Neural cell (in vitro differentiated cells): ENCODE data around the gene ARHGAP42. TPM values are rescaled to one million over a fixed set of nuclear protein-coding genes. Genes with fewer than 3 reads are reported as not detected.

Experiments used
- H2AFZ ChIP-seq: fragments of 200-600, 300-800 bp; sonication (generic), shearing (Covaris generic); 2 replicates; pipeline ENCODE4 v1.6.0; 2014; ENCODE audit warnings: low read depth, mild to moderate bottlenecking, antibody characterized with exemption, low read length, moderate library complexity
- H3F3A ChIP-seq: fragments of 200-600 bp; shearing (Covaris generic); 2 replicates; pipeline ENCODE4 v1.6.1; 2016; ENCODE audit warnings: mild to moderate bottlenecking, moderate library complexity, mixed read lengths, antibody characterized with exemption, low read length; ENCODE audit not compliant: insufficient read depth, poor library complexity, severe bottlenecking
- H3K27ac ChIP-seq: fragments of 200-600, 300-800 bp; sonication (generic), shearing (Covaris generic); 2 replicates; pipeline ENCODE4 v1.5.1; 2014; ENCODE audit warnings: mild to moderate bottlenecking, low read length, moderate library complexity
- H3K27me3 ChIP-seq: fragments of 300-800, 200-600 bp; sonication (generic), shearing (Covaris generic); 2 replicates; pipeline ENCODE4 v1.6.0; 2014; ENCODE audit warnings: mild to moderate bottlenecking, low read depth, low read length, moderate library complexity; ENCODE audit not compliant: insufficient read depth
- H3K36me3 ChIP-seq: fragments of 300-800, 200-600 bp; sonication (generic), shearing (Covaris generic); 2 replicates; pipeline ENCODE4 v1.5.1; 2014; ENCODE audit warnings: mild to moderate bottlenecking, antibody characterized with exemption, low read length, moderate library complexity; ENCODE audit not compliant: insufficient read depth
- H3K4me2 ChIP-seq: fragments of 300-800, 200-600 bp; sonication (generic), shearing (Covaris generic); 2 replicates; pipeline ENCODE4 v1.6.0; 2014; ENCODE audit warnings: mild to moderate bottlenecking, low read length
- H3K4me3 ChIP-seq: fragments of 300-800, 200-600 bp; sonication (generic), shearing (Covaris generic); 2 replicates; pipeline ENCODE4 v1.5.1; 2014; ENCODE audit warnings: mild to moderate bottlenecking, low read length, moderate library complexity
- H3K79me2 ChIP-seq: fragments of 200-600 bp; shearing (Covaris generic); replicated peaks from 2 replicates; pipeline ENCODE4 v1.6.0; 2014; ENCODE audit warnings: mild to moderate bottlenecking, low read length, moderate library complexity; ENCODE audit not compliant: insufficient read depth
- H3K9ac ChIP-seq: fragments of 300-800, 200-600 bp; sonication (generic), shearing (Covaris generic); 2 replicates; pipeline ENCODE4 v1.6.1; 2016; ENCODE audit warnings: mild to moderate bottlenecking, low read length, mixed read lengths
- H3K9me2 ChIP-seq: fragments of 200-600 bp; shearing (Covaris generic); 2 replicates; pipeline ENCODE4 v1.6.1; 2016; ENCODE audit warnings: mild to moderate bottlenecking, low read length, mixed read lengths; ENCODE audit not compliant: insufficient read depth
- H3K9me3 ChIP-seq: fragments of 200-600, 300-800 bp; sonication (generic), shearing (Covaris generic); 2 replicates; pipeline ENCODE4 v1.6.1; 2016; ENCODE audit warnings: mild to moderate bottlenecking, mixed run types, low read length, moderate library complexity, mixed read lengths
- H4K20me1 ChIP-seq: fragments of 200-600 bp; shearing (Covaris generic); 2 replicates; pipeline ENCODE4 v1.6.1; 2016; ENCODE audit warnings: mild to moderate bottlenecking, mixed run types; ENCODE audit not compliant: insufficient read depth
- EP300 ChIP-seq: fragments of 450-650 bp; conservative IDR thresholded peaks from 2 replicates; pipeline ENCODE4 v1.6.1; 2014; ENCODE audit warnings: antibody characterized with exemption, mild to moderate bottlenecking, moderate library complexity; ENCODE audit not compliant: poor library complexity, severe bottlenecking
- EZH2 ChIP-seq: fragments of 200-600, 300-800 bp; shearing (Covaris generic), sonication (generic); IDR thresholded peaks from 2 replicates; pipeline ENCODE4 v1.6.1; 2014; ENCODE audit warnings: antibody characterized with exemption, low read length, borderline replicate concordance, mild to moderate bottlenecking; ENCODE audit not compliant: insufficient read depth, poor library complexity, severe bottlenecking
- MXI1 ChIP-seq: fragments of 450-650 bp; conservative IDR thresholded peaks from 2 replicates; pipeline ENCODE4 v1.6.1; 2014; ENCODE audit warnings: antibody characterized with exemption, mild to moderate bottlenecking; ENCODE audit not compliant: poor library complexity, severe bottlenecking
- POLR2AphosphoS5 ChIP-seq: IDR thresholded peaks from 2 replicates; pipeline ENCODE4 v1.6.1; 2012
- RAD21 ChIP-seq: fragments of 450-650 bp; conservative IDR thresholded peaks from 2 replicates; pipeline ENCODE4 v1.6.1; 2014; ENCODE audit warnings: antibody characterized with exemption, mild to moderate bottlenecking, moderate library complexity
- SMC3 ChIP-seq: fragments of 450-650 bp; conservative IDR thresholded peaks from 2 replicates; pipeline ENCODE4 v1.6.1; 2014; ENCODE audit warnings: antibody characterized with exemption, mild to moderate bottlenecking, moderate library complexity; ENCODE audit not compliant: poor library complexity
- TAF1 ChIP-seq: IDR thresholded peaks from 2 replicates; pipeline ENCODE4 v1.6.1; 2012; ENCODE audit warnings: low read depth
- polyA plus RNA-seq: library from polyadenylated mRNA; depleted of rRNA; stranded (reverse); fragments of >200 nt; gene quantifications from 2 replicates; pipeline ENCODE4 v1.2.3, GENCODE V29; 2014
- TF ChIP-seq, protein P1 (sequence below): fragments of 450-650 bp; IDR thresholded peaks from 2 replicates; pipeline ENCODE4 v1.5.1; 2014; ENCODE audit warnings: antibody characterized with exemption, mild to moderate bottlenecking, moderate library complexity; ENCODE audit not compliant: poor library complexity, severe bottlenecking
- TF ChIP-seq, protein P2 (sequence below): IDR thresholded peaks from 2 replicates; pipeline ENCODE4 v1.6.1; 2012; ENCODE audit warnings: borderline replicate concordance

ARHGAP42 gene
- polyA plus RNA-seq, 1 donor from 2014 or later = 0.64 TPM

GRCh38 chr11:100832829-100833228 is 145.7 kb downstream of the ARHGAP42 start:
- Histone ChIP-seq H3K9me2 (no peaks in the 10 kb centered on the region), H3K27ac (no peak overlapping the region), H4K20me1 (no peaks in the 10 kb centered on the region), H3K27me3 (no peaks in the 10 kb centered on the region), H3F3A (no peaks in the 10 kb centered on the region), H3K36me3 (no peaks in the 10 kb centered on the region), H3K9me3 (no peaks in the 10 kb centered on the region), H3K9ac (no peak overlapping the region), H3K4me2 (no peak overlapping the region), H3K79me2 (no peaks in the 10 kb centered on the region), H3K4me3 (no peak overlapping the region), H2AFZ (no peak overlapping the region)
- TF ChIP-seq MXI1 (no peak), RAD21 (no peak), EP300 (no peak), SMC3 (no peak), TAF1 (no peak), EZH2 (no peak), POLR2AphosphoS5 (no peak)
- TF ChIP-seq, protein P1, sequence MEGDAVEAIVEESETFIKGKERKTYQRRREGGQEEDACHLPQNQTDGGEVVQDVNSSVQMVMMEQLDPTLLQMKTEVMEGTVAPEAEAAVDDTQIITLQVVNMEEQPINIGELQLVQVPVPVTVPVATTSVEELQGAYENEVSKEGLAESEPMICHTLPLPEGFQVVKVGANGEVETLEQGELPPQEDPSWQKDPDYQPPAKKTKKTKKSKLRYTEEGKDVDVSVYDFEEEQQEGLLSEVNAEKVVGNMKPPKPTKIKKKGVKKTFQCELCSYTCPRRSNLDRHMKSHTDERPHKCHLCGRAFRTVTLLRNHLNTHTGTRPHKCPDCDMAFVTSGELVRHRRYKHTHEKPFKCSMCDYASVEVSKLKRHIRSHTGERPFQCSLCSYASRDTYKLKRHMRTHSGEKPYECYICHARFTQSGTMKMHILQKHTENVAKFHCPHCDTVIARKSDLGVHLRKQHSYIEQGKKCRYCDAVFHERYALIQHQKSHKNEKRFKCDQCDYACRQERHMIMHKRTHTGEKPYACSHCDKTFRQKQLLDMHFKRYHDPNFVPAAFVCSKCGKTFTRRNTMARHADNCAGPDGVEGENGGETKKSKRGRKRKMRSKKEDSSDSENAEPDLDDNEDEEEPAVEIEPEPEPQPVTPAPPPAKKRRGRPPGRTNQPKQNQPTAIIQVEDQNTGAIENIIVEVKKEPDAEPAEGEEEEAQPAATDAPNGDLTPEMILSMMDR = no peak
- TF ChIP-seq, protein P2, sequence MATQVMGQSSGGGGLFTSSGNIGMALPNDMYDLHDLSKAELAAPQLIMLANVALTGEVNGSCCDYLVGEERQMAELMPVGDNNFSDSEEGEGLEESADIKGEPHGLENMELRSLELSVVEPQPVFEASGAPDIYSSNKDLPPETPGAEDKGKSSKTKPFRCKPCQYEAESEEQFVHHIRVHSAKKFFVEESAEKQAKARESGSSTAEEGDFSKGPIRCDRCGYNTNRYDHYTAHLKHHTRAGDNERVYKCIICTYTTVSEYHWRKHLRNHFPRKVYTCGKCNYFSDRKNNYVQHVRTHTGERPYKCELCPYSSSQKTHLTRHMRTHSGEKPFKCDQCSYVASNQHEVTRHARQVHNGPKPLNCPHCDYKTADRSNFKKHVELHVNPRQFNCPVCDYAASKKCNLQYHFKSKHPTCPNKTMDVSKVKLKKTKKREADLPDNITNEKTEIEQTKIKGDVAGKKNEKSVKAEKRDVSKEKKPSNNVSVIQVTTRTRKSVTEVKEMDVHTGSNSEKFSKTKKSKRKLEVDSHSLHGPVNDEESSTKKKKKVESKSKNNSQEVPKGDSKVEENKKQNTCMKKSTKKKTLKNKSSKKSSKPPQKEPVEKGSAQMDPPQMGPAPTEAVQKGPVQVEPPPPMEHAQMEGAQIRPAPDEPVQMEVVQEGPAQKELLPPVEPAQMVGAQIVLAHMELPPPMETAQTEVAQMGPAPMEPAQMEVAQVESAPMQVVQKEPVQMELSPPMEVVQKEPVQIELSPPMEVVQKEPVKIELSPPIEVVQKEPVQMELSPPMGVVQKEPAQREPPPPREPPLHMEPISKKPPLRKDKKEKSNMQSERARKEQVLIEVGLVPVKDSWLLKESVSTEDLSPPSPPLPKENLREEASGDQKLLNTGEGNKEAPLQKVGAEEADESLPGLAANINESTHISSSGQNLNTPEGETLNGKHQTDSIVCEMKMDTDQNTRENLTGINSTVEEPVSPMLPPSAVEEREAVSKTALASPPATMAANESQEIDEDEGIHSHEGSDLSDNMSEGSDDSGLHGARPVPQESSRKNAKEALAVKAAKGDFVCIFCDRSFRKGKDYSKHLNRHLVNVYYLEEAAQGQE = no peak

DNA sequence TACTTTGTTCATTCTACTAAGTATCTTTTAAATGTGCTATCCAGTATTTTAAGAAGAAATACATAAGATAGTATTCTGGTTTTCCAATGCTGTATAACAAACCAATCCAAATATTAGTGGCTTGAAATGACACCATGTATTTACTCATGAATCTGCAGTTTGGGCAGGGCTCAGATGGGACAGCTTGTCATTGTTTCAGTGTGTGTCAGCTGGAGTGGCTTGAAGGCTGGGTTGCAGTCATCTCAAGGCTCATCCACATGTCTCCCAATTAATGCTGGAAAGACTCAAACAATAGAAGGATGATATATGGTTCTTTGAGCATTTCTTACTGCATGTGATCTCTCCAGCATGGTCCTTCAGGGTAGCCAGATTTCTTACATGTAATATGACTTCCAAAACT is 146.2 kb downstream of the ARHGAP42 start:
- no peaks in the 10 kb centered on the region for H3K79me2 ChIP-seq
- no peak overlapping the region for H3K4me2 ChIP-seq
- TF ChIP-seq TAF1 (no peak), EZH2 (no peak), POLR2AphosphoS5 (no peak), MXI1 (no peak), EP300 (no peak), RAD21 (no peak), SMC3 (no peak)
- TF ChIP-seq, protein P1 = no peak
- TF ChIP-seq, protein P2 = no peak
- H3K9me2 ChIP-seq = no peaks in the 10 kb centered on the region
- H3K27ac ChIP-seq = no peak overlapping the region
- H3K36me3 ChIP-seq = no peaks in the 10 kb centered on the region
- H3K9ac ChIP-seq = no peak overlapping the region
- H2AFZ ChIP-seq = no peak overlapping the region
- H3K4me3 ChIP-seq = no peak overlapping the region
- no peaks in the 10 kb centered on the region for H3K27me3 ChIP-seq
- H3F3A ChIP-seq = no peaks in the 10 kb centered on the region
- no peaks in the 10 kb centered on the region for H4K20me1 ChIP-seq
- no peaks in the 10 kb centered on the region for H3K9me3 ChIP-seq
